Prostate gland (tissue), 2 donors: Measurements from ENCODE around the gene ARHGAP24. TPM values are rescaled to one million over a fixed set of nuclear protein-coding genes. Genes with fewer than 3 reads are reported as not detected.

ENCODE experiments used
- DNase-seq: peaks from one replicate; pipeline ENCODE4 v3.0.0-alpha.2; 2019; ENCODE audit warnings: low spot score
- H3K27ac ChIP-seq, 2 donors: fragments of 200-600 bp; sonication (generic); 2 replicates each; pipeline ENCODE4 v1.5.1; 2017 to 2019
- H3K27me3 ChIP-seq: fragments of 200-600 bp; sonication (generic); replicated peaks from 2 replicates; pipeline ENCODE4 v1.5.1; 2019; ENCODE audit not compliant: insufficient read depth
- H3K36me3 ChIP-seq, 2 donors: fragments of 200-600 bp; sonication (generic); 1 replicate in 1 of 2; 2 replicates in 1 of 2; pipeline versions ENCODE4 v1.5.1 to v1.8.1; 2017 to 2019
- H3K4me1 ChIP-seq: fragments of 200-600 bp; sonication (generic); replicated peaks from 2 replicates; pipeline ENCODE4 v1.5.1; 2019
- H3K4me3 ChIP-seq, 2 donors: fragments of 200-600 bp; sonication (generic); 2 replicates each; pipeline ENCODE4 v1.5.1; 2017 to 2019
- H3K9me3 ChIP-seq: fragments of 200-600 bp; sonication (generic); 2 replicates; pipeline ENCODE4 v1.5.1; 2017
- POLR2A ChIP-seq: fragments of 450-650 bp; IDR thresholded peaks from one replicate; pipeline ENCODE4 v1.6.1; 2016; ENCODE audit warnings: antibody characterized with exemption, mild to moderate bottlenecking
- POLR2AphosphoS5 ChIP-seq: sonication (generic); formaldehyde crosslinking; IDR thresholded peaks from one replicate; pipeline ENCODE4 v1.6.1; 2017; ENCODE audit warnings: antibody characterized with exemption
- WGBS: methylation state at CpG from one replicate; pipeline ENCODE4 v1.1.5; 2018; 5-methylcytosine and 5-hydroxymethylcytosine counted together
- intact Hi-C: fragments of 100-400 bp; cut with DNase I; formaldehyde crosslinking; loops from one replicate; pipeline ENCODE4 v1.14.2; 2022
- total RNA-seq, 2 donors: library from RNA; depleted of rRNA; stranded (reverse); fragments of >200 nt; gene quantifications; one replicate each; pipeline ENCODE4 v1.1.0, GENCODE V29; 2016
- TF ChIP-seq, protein P1 (sequence below), 4 experiments: fragments of 200-600 bp in 2 of 4; fragments of 450-650 bp in 2 of 4; sonication (generic) in 2 of 4; IDR thresholded peaks; 1 replicate in 3 of 4; 2 replicates in 1 of 4; pipeline ENCODE4 v1.5.1; 2016 to 2019; ENCODE audit warnings: antibody characterized with exemption in 4 of 4, mild to moderate bottlenecking in 2 of 4, moderate library complexity in 2 of 4

The ARHGAP24 gene
- total RNA-seq, 2 donors from 2014 or later, result 6.7 to 7.4 TPM

DNA sequence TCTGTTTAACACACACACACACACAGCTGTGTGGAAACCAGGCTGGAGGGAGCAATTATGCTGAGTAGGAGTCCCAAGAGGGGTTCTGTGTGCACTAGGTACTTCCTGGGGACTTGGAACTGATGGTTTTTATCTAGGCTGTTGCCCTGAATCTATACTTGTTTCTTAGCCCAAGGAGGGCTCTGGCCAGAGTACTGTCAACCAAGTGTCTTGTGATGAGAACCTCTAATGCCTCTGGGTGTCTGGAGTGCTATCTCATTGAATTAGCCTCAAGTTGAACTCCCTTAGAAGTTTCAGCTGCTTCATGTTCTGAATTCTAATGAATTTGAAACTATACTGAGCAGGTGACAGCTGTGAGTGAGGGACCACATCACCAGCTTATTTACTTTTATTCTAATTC is 16.6 kb downstream of the ARHGAP24 start:
- no peak overlapping the region for H3K27ac ChIP-seq
- no peaks in the 10 kb centered on the region for H3K9me3 ChIP-seq
- H3K4me3 ChIP-seq, result no peak overlapping the region
- TF ChIP-seq, protein P1, sequence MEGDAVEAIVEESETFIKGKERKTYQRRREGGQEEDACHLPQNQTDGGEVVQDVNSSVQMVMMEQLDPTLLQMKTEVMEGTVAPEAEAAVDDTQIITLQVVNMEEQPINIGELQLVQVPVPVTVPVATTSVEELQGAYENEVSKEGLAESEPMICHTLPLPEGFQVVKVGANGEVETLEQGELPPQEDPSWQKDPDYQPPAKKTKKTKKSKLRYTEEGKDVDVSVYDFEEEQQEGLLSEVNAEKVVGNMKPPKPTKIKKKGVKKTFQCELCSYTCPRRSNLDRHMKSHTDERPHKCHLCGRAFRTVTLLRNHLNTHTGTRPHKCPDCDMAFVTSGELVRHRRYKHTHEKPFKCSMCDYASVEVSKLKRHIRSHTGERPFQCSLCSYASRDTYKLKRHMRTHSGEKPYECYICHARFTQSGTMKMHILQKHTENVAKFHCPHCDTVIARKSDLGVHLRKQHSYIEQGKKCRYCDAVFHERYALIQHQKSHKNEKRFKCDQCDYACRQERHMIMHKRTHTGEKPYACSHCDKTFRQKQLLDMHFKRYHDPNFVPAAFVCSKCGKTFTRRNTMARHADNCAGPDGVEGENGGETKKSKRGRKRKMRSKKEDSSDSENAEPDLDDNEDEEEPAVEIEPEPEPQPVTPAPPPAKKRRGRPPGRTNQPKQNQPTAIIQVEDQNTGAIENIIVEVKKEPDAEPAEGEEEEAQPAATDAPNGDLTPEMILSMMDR (IDR thresholded peaks at IDR 0.05), result no peak
- TF ChIP-seq POLR2A, result no peak
- no peak for TF ChIP-seq POLR2AphosphoS5
- H3K27me3 ChIP-seq, result no peaks in the 10 kb centered on the region
- no peaks in the 10 kb centered on the region for H3K36me3 ChIP-seq
- no peak for DNase-seq
- no peaks in the 10 kb centered on the region for H3K4me1 ChIP-seq
- intact Hi-C loops, result no loop called here

DNA sequence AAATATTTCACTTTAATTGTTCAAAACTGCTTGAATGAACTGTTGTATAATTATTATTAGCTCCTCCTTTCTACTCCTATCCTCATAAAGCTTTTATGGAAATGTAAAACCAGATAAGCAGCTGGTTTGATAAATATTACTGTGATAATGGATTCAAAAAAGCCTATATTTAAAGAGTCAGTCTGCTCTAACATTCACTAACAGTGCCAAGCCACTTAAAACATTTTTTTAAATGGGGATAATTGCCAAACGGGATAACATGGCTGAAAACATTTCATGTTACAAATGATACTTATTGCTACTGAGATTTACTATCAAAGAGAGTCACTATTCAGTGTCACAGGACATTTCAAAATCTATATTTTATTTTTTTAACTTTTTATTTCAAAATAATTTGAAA is 17.4 kb downstream of the ARHGAP24 start:
- intact Hi-C loops, result no loop called here
- H3K9me3 ChIP-seq, result no peaks in the 10 kb centered on the region
- H3K27ac ChIP-seq, result no peak overlapping the region
- no peak for DNase-seq
- TF ChIP-seq, protein P1 (IDR thresholded peaks at IDR 0.05), result no peak
- TF ChIP-seq POLR2A, result no peak
- TF ChIP-seq POLR2AphosphoS5, result no peak
- H3K4me1 ChIP-seq, result no peaks in the 10 kb centered on the region
- WGBS, result 29% methylated on average over 1 of the region's 1 CpG
- H3K36me3 ChIP-seq, result no peaks in the 10 kb centered on the region
- no peaks in the 10 kb centered on the region for H3K27me3 ChIP-seq
- no peak overlapping the region for H3K4me3 ChIP-seq

DNA sequence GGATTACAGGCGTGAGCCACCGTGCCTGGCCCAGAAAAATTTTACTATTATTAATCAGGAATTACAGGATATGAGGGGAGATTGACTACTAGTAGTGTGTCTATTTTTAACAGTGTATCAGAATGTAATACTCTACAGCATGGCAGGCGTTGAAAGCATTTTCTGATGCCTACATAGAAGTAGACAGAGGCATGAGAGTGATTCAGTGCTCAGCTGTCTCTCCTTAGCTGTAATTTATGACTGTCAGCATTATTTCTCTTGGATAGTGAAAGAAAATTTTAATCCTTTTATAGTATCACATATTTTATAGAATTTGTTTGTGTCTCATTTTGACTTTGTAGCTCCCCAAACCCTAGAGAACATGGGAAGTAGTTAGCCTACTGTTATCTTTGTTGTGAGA is 20.7 kb downstream of the ARHGAP24 start:
- H3K27ac ChIP-seq, result no peak overlapping the region
- intact Hi-C loops, result no loop called here
- H3K4me1 ChIP-seq, result no peaks in the 10 kb centered on the region
- TF ChIP-seq POLR2AphosphoS5 (no peak), POLR2A (no peak)
- TF ChIP-seq, protein P1 (IDR thresholded peaks at IDR 0.05), result no peak
- WGBS, result 93% methylated on average over 3 of the region's 3 CpGs
- H3K27me3 ChIP-seq, result no peaks in the 10 kb centered on the region
- H3K4me3 ChIP-seq, result no peak overlapping the region
- no peak for DNase-seq
- H3K36me3 ChIP-seq, result no peaks in the 10 kb centered on the region
- no peaks in the 10 kb centered on the region for H3K9me3 ChIP-seq

DNA sequence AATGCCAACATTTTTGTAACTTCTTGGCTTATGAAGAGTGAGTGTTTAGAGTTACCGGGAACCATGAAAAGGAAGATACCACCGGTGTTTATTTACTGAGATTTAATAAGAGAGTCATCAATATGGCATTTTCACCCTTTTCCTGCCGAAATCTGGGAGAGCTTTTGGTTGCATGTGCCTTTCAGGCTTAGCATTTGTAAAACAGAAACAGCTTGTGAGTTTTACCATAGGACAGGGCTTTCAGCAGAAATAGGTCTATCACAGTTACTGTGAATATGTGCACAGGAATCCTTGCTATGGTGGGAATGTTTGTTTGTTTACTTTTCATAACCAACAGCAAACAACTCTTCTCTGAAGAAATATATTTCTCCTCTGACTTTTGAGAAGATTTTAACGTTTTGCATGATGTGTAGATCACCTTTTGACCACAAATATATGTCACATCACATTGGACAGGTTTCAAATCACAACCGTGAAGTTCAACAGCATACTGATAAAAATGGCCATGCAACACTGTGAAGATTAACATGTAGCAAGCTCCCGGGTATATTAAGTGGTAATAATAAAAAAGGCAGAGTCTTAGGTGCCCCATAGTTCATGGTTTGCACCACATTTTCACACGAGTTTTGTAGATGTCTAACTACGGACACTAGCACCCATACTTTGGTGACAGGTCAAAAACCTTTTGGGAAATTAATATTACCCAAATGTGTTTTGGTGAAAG is 21.3 kb downstream of the ARHGAP24 start:
- Histone ChIP-seq H3K27me3 (no peaks in the 10 kb centered on the region), H3K9me3 (no peaks in the 10 kb centered on the region), H3K4me3 (no peak overlapping the region), H3K27ac (no peak overlapping the region), H3K4me1 (no peaks in the 10 kb centered on the region), H3K36me3 (no peaks in the 10 kb centered on the region)
- TF ChIP-seq, protein P1 (IDR thresholded peaks at IDR 0.05), result no peak
- TF ChIP-seq POLR2AphosphoS5 (no peak), POLR2A (no peak)
- WGBS, result 59% methylated on average over 8 of the region's 8 CpGs
- no peak for DNase-seq
- intact Hi-C loops, result no loop called here

DNA sequence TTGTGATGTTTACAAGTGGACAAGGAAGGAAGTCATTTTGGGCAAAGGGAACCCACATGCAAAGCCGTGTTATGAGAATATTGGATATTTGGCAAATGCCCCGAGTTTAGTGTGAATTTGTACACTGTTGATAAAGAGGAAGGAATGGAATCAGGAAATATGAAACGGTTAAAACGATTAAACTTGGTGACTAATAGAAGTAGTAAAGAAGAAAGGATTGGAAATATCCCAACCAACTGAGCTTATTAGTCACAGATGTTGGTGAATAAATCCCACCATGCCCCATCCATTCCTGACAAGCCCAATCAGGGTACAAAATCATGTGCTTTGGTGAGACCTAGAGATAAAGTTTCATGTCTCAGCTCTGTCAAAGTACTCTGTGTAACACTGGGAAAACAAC is 22.0 kb downstream of the ARHGAP24 start:
- no peaks in the 10 kb centered on the region for H3K27me3 ChIP-seq
- no peaks in the 10 kb centered on the region for H3K9me3 ChIP-seq
- no peak overlapping the region for H3K27ac ChIP-seq
- intact Hi-C loops, result no loop called here
- H3K4me3 ChIP-seq, result no peak overlapping the region
- 35% methylated on average over 4 of the region's 4 CpGs for WGBS
- no peaks in the 10 kb centered on the region for H3K4me1 ChIP-seq
- TF ChIP-seq POLR2A, result no peak
- TF ChIP-seq POLR2AphosphoS5, result no peak
- TF ChIP-seq, protein P1 (IDR thresholded peaks at IDR 0.05), result no peak
- no peaks in the 10 kb centered on the region for H3K36me3 ChIP-seq
- no peak for DNase-seq
